Hepatocyte (in vitro differentiated cells): ENCODE measurements around the gene PLXNB1.

Experiments
- CTCF ChIP-seq: fragments of 200-600 bp; sonication (generic); IDR thresholded peaks from 2 replicates; pipeline ENCODE4 v1.5.1; 2016; ENCODE audit warnings: antibody characterized with exemption, mild to moderate bottlenecking; ENCODE audit not compliant: poor library complexity
- EZH2 ChIP-seq: fragments of 200-600 bp; sonication (generic); IDR thresholded peaks from 2 replicates; pipeline ENCODE4 v1.6.1; 2016; ENCODE audit warnings: antibody characterized with exemption, mild to moderate bottlenecking, borderline replicate concordance

GRCh38 chr3:48429960-48430707, at the start of gene PLXNB1:
- no peak for TF ChIP-seq CTCF
- no peak for TF ChIP-seq EZH2
